Gastroesophageal sphincter (tissue), 4 donors: ENCODE data around the gene UBE2J2. TPM values are rescaled to one million over a fixed set of nuclear protein-coding genes. Genes with fewer than 3 reads are reported as not detected.
A peak's percentile ranks its signal among the peaks of the same experiment; 100 is the strongest.

Experiments
- ATAC-seq: fragments of 150-250 bp; one replicate; pipeline ENCODE4 v1.9.1; 2016; ENCODE audit warnings: mild to moderate bottlenecking, moderate library complexity
- H3K27ac ChIP-seq, 4 donors: fragments of 200-600 bp; sonication (generic) in 3 of 4; 1 replicate in 3 of 4; 2 replicates in 1 of 4; pipeline ENCODE4 v1.5.1; 2016 to 2019
- H3K27me3 ChIP-seq: fragments of 200-600 bp; sonication (generic); one replicate; pipeline ENCODE4 v1.5.1; 2019
- H3K36me3 ChIP-seq, 2 donors: fragments of 200-600 bp; sonication (generic); one replicate each; pipeline ENCODE4 v1.5.1; 2019; ENCODE audit warnings: control low read depth in 1 of 2
- H3K4me1 ChIP-seq, 3 donors: fragments of 200-600 bp; sonication (generic); 1 replicate in 2 of 3; 2 replicates in 1 of 3; pipeline ENCODE4 v1.5.1; 2016 to 2019; ENCODE audit warnings: control low read depth in 2 of 3
- H3K4me3 ChIP-seq, 2 donors: fragments of 200-600 bp; sonication (generic); one replicate each; pipeline ENCODE4 v1.5.1; 2019; ENCODE audit warnings: mild to moderate bottlenecking in 1 of 2, moderate library complexity in 1 of 2
- H3K9me3 ChIP-seq, 3 donors: fragments of 200-600 bp; sonication (generic); one replicate each; pipeline ENCODE4 v1.5.1; 2017 to 2019; ENCODE audit warnings: control low read depth in 2 of 3
- EP300 ChIP-seq: sonication (generic); formaldehyde crosslinking; IDR thresholded peaks from one replicate; pipeline ENCODE4 v1.6.1; 2017; ENCODE audit warnings: antibody characterized with exemption, mild to moderate bottlenecking
- POLR2A ChIP-seq, 2 donors: fragments of 450-650 bp; IDR thresholded peaks; one replicate each; pipeline ENCODE4 v1.6.1; 2017; ENCODE audit warnings: antibody characterized with exemption in 2 of 2, mild to moderate bottlenecking in 2 of 2, moderate library complexity in 1 of 2
- POLR2AphosphoS5 ChIP-seq: sonication (generic); formaldehyde crosslinking; IDR thresholded peaks from one replicate; pipeline ENCODE4 v1.6.1; 2017; ENCODE audit warnings: antibody characterized with exemption
- WGBS, 2 donors: methylation state at CpG; one replicate each; pipeline ENCODE4 v1.1.5; 2018; ENCODE audit warnings: low coverage in 1 of 2; 5-methylcytosine and 5-hydroxymethylcytosine counted together
- total RNA-seq, 4 donors: library from RNA; depleted of rRNA; stranded (reverse); fragments of >200 nt; gene quantifications; one replicate each; pipeline ENCODE4 v1.1.0, GENCODE V29; 2016
- TF ChIP-seq, protein P1 (sequence below), 4 experiments: fragments of 200-600 bp in 2 of 4; fragments of 450-650 bp in 2 of 4; sonication (generic) in 1 of 4; IDR thresholded peaks; one replicate each; pipeline ENCODE4 v1.5.1; 2017 to 2019; ENCODE audit warnings: antibody characterized with exemption in 4 of 4, mild to moderate bottlenecking in 2 of 4, moderate library complexity in 2 of 4

The UBE2J2 gene
- total RNA-seq, 4 donors from 2014 or later: 28.1 to 47.0 (median 37.9) TPM

DNA sequence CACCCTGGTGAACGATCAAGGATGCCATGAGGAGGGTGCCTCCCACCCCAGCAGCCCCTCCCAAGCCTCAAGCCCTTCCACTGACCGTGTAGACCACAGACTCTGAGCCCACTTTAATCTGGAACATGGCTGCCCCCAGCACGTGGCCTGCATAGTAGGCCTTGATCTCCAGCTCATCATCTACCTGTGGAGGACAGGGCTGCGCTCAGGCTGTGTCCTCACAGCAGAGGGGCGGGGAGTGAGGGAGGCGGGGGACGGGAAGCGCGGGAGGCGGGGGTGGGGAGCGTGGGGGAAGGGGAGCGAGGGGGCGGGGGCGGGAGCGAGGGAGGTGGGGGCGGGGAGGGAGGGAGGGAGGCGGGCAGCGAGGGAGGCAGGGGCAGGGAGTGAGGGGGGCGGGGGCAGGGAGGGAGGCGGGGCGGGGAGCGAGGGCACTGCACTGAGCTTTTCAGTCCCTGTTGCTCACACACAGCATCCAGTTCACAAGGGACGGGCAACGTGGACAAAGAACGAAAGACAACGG, 41.8 kb upstream of the UBE2J2 start:
- Histone ChIP-seq H3K36me3 (peaks cover 0 to 85% of the 10 kb centered on the region in 2 donors), H3K4me3 (no peak overlapping the region), H3K4me1 (peaks cover 3 to 62% (median 12%) of the 10 kb centered on the region in 3 donors), H3K27ac (peak overlapping the region in 3 of 4 donors; percentile 68 to 86 (median 85)), H3K9me3 (no peaks in the 10 kb centered on the region), H3K27me3 (no peaks in the 10 kb centered on the region)
- WGBS, 2 donors: 40 to 80% methylated on average over 1 of the region's 26 CpGs
- TF ChIP-seq EP300 (no peak), POLR2A (IDR thresholded peaks at IDR 0.05) (no peak), POLR2AphosphoS5 (no peak)
- TF ChIP-seq, protein P1, sequence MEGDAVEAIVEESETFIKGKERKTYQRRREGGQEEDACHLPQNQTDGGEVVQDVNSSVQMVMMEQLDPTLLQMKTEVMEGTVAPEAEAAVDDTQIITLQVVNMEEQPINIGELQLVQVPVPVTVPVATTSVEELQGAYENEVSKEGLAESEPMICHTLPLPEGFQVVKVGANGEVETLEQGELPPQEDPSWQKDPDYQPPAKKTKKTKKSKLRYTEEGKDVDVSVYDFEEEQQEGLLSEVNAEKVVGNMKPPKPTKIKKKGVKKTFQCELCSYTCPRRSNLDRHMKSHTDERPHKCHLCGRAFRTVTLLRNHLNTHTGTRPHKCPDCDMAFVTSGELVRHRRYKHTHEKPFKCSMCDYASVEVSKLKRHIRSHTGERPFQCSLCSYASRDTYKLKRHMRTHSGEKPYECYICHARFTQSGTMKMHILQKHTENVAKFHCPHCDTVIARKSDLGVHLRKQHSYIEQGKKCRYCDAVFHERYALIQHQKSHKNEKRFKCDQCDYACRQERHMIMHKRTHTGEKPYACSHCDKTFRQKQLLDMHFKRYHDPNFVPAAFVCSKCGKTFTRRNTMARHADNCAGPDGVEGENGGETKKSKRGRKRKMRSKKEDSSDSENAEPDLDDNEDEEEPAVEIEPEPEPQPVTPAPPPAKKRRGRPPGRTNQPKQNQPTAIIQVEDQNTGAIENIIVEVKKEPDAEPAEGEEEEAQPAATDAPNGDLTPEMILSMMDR (IDR thresholded peaks at IDR 0.05): no peak
- ATAC-seq: no peak

DNA sequence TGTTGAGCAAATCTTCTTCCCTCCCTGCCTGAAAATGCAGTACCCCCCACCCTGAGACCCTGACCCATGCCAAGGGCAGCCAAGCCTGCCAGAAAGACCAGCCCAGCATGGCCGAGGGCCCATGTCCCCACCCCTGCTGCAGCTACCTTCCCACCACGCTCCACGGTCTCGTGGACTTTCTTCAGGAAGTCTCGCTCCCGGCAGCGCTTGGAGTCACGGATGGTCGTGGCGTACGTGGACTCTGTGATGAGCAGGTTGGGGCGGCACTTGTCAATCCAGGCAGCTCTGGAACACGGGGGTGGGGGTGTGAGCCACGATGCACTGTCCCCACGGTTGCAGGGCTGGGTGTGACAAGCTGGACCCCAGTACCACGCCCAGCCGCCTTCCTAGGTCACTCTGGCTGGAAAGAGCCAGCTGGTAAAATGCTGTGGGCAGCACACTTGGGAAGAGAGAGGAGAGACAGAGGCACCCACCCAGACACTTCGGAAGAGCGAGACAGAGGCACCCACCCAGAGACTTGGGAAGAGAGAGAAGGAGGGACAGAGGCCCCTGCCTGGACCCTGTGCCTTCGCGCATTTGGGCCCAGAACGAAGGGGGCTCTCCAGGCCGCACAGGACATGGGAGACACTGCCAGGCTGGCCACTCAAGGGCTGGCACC, 41.2 kb upstream of the UBE2J2 start:
- Histone ChIP-seq H3K27ac (peak overlapping the region in 3 of 4 donors; percentile 68 to 86 (median 85)), H3K36me3 (peaks cover 0 to 85% of the 10 kb centered on the region in 2 donors)

DNA sequence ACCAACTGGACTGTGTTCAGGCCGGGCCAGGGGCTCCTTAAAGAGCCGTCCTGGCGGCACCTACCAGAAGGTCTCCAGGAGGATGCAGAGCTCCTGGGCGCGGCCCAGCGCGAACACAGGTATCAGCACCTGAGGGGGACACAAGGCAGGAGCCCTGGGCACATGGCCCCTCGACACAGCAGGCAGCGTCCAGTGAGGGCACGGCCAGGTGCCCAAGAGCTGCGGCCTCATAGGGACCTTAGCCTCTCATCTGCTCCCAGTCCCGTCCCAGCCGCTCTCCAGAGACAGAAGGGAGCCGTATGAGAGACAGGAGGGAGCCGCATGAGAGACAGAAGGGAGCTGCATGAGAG, 40.6 kb upstream of the UBE2J2 start:
- Histone ChIP-seq H3K4me1 (peaks cover 3 to 62% (median 17%) of the 10 kb centered on the region in 3 donors), H3K4me3 (no peak overlapping the region), H3K27me3 (no peaks in the 10 kb centered on the region), H3K9me3 (no peaks in the 10 kb centered on the region), H3K27ac (peak overlapping the region in 1 of 4 donors; percentile 86), H3K36me3 (peaks cover 0 to 81% of the 10 kb centered on the region in 2 donors)
- no CpG with 5 or more reads among the region's 15 CpGs for WGBS, 2 donors
- TF ChIP-seq POLR2A (IDR thresholded peaks at IDR 0.05) (no peak), EP300 (no peak)
- no peak for ATAC-seq

More for the DNA sequence above, 41.2 kb upstream of the UBE2J2 start:
- WGBS, 2 donors: 84% methylated on average over 11 of the region's 23 CpGs; no CpG with 5 or more reads in 1 of the 2 donors
- ATAC-seq: no peak
- Histone ChIP-seq H3K4me3 (no peak overlapping the region), H3K27me3 (no peaks in the 10 kb centered on the region), H3K9me3 (no peaks in the 10 kb centered on the region), H3K4me1 (peaks cover 3 to 62% (median 12%) of the 10 kb centered on the region in 3 donors)
- TF ChIP-seq POLR2AphosphoS5 (no peak), EP300 (no peak), POLR2A (IDR thresholded peaks at IDR 0.05) (no peak)
- TF ChIP-seq, protein P1 (IDR thresholded peaks at IDR 0.05): no peak

DNA sequence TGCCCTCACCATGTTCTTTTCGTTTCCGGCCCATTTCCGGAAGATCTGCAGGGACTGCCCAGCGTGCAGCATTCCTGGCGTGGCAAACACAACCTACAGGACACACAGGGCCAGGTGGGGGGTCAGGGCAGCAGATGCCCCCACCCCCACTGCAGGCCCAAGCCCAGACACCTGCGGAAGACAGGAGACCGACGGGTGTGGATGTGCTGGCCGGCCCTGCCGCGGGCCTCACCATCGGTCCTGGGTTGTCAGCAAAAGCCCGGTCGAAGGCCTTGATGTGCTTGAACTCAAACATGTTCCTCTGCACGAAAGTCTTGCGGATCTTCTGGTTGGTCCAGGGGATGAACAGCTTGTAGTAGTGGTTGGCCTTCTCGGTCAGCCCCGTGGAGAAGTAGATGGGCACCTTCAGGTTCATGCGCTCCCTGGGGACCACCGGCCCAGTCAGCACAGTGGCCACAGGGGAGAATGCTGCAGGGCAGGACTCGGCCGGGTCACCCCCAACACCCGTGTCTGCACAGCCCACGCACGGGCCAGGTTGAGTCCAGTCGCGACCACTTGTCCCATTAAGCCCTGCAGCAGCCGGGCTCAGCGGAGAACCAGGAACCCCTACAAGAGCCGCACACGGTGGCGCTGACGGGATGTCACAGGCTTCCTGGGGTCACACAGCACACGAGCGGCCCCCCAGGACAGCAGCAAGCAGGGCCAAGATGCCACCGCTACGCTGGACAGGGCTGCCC, 40.0 kb upstream of the UBE2J2 start:
- H3K9me3 ChIP-seq: no peaks in the 10 kb centered on the region
- H3K27me3 ChIP-seq: no peaks in the 10 kb centered on the region
- TF ChIP-seq EP300 (no peak), POLR2AphosphoS5 (no peak), POLR2A (IDR thresholded peaks at IDR 0.05) (no peak)
- TF ChIP-seq, protein P1 (IDR thresholded peaks at IDR 0.05): no peak
- WGBS, 2 donors: no CpG with 5 or more reads among the region's 37 CpGs
- peaks cover under 1 to 62% (median 14%) of the 10 kb centered on the region in 3 donors for H3K4me1 ChIP-seq
- H3K27ac ChIP-seq: no peak overlapping the region
- peaks cover 0 to 75% of the 10 kb centered on the region in 2 donors for H3K36me3 ChIP-seq
- ATAC-seq: no peak
- H3K4me3 ChIP-seq: no peak overlapping the region

DNA sequence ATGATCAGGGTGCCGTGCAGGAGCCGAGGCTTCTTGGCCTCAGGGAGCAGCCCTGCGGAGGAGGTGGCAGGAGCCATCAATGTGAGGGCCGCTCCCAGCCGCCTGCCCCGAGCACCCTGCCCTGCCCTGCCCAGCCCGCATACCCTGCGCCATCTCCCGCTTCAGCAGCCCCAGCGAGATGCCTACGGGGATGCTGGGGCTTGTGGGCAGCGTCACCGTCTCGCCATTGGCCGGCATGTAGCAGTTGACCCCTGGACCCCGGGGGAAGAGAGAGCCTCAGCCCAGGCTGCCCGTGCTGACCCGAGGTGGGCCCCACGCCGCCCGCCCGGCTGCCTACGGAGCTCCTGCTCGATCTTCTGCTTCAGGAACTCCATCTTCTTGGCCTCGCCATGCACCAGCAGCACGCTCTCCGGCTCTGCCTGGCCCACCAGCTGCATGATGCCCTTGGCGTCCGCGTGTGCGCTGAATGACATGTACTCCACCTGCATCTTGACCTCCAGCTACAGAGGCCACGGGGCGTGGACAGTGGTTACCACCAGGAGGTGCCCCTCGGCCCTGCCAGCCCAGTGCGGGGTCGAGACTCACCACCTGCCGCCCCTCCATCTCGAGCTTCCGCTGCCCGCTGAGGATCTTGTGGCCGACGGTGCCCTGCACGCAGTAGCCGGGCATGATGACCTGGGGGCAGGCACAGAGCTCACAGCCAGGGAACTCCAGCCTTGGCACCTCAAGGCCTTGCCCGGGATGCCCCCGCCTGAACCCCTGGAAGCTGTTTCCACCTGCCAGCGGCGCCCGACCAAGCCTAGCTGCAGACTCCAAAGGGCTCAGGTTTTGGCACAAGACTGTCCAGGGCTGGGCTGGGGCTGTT, 39.0 kb upstream of the UBE2J2 start:
- H3K9me3 ChIP-seq: no peaks in the 10 kb centered on the region
- WGBS, 2 donors: 93% methylated on average over 3 of the region's 49 CpGs; no CpG with 5 or more reads in 1 of the 2 donors
- no peak overlapping the region for H3K27ac ChIP-seq
- H3K4me1 ChIP-seq: peaks cover 0 to 54% (median 9%) of the 10 kb centered on the region in 3 donors
- H3K4me3 ChIP-seq: no peak overlapping the region
- H3K27me3 ChIP-seq: no peaks in the 10 kb centered on the region
- no peak for ATAC-seq
- TF ChIP-seq POLR2AphosphoS5 (no peak), POLR2A (IDR thresholded peaks at IDR 0.05) (no peak), EP300 (no peak)
- TF ChIP-seq, protein P1 (IDR thresholded peaks at IDR 0.05): no peak
- H3K36me3 ChIP-seq: peaks cover 0 to 72% of the 10 kb centered on the region in 2 donors
